HEK293 (cell line): ENCODE results near the gene SIGLEC15.

ENCODE experiments used
- CTCF ChIA-PET: fragments of 350-600 bp; formaldehyde crosslinking; extraction: SDS; loops from one replicate; lab custom pipeline; 2021; ENCODE audit warnings: antibody characterized with exemption; lab: Yijun Ruan, JAX
- POLR2A ChIA-PET: fragments of 300-600 bp; formaldehyde crosslinking; extraction: SDS; loops from one replicate; lab custom pipeline; 2020; ENCODE audit warnings: antibody characterized with exemption, inconsistent platforms; lab: Yijun Ruan, JAX
- H3K27ac ChIP-seq: fragments of 200-500 bp; sonication (Bioruptor generic); 2 replicates; pipeline ENCODE4 v1.5.1; 2014; ENCODE audit warnings: low read depth, low read length, control low read depth, inconsistent platforms; ENCODE audit errors: extremely low read depth
- H3K36me3 ChIP-seq, 2 experiments: fragments of 200-500 bp in 1 of 2; sonication (Bioruptor generic) in 1 of 2; 1 replicate in 1 of 2; 2 replicates in 1 of 2; pipeline ENCODE4 v1.5.1; 2014 to 2017; ENCODE audit warnings: inconsistent platforms in 2 of 2, low read length in 2 of 2; ENCODE audit not compliant: control insufficient read depth in 2 of 2, insufficient read depth in 1 of 2
- H3K4me1 ChIP-seq: fragments of 200-500 bp; sonication (Bioruptor generic); 2 replicates; pipeline ENCODE4 v1.5.1; 2014; ENCODE audit warnings: mild to moderate bottlenecking, low read length, inconsistent platforms; ENCODE audit not compliant: control insufficient read depth, insufficient read depth
- H3K4me3 ChIP-seq: 2 replicates; pipeline ENCODE4 v1.5.1; 2011; ENCODE audit warnings: low read depth, mild to moderate bottlenecking, control low read depth, low read length, moderate library complexity
- H3K9me3 ChIP-seq: fragments of 200-500 bp; sonication (Bioruptor generic); 2 replicates; pipeline ENCODE4 v1.5.1; 2014; ENCODE audit warnings: low read depth, low read length, inconsistent platforms; ENCODE audit not compliant: control insufficient read depth, insufficient read depth
- PBX3 ChIP-seq: sonication (generic); formaldehyde crosslinking; IDR thresholded peaks from 2 replicates; pipeline ENCODE4 v1.8.1; 2022; ENCODE audit warnings: mild to moderate bottlenecking, moderate library complexity, missing genetic modification reagents
- SCRT1 ChIP-seq: fragments of 450-650 bp; formaldehyde crosslinking; IDR thresholded peaks from 2 replicates; pipeline ENCODE4 v1.5.1; 2016; ENCODE audit warnings: missing biosample characterization, missing genetic modification characterization, borderline replicate concordance
- ZFP3 ChIP-seq: fragments of 450-650 bp; formaldehyde crosslinking; IDR thresholded peaks from 2 replicates; pipeline ENCODE4 v1.5.1; 2016; ENCODE audit warnings: low read depth, missing biosample characterization, missing genetic modification characterization
- ZNF362 ChIP-seq: fragments of 450-650 bp; formaldehyde crosslinking; IDR thresholded peaks from 2 replicates; pipeline ENCODE4 v1.5.1; 2016; ENCODE audit warnings: missing biosample characterization, missing genetic modification characterization
- ZNF394 ChIP-seq: fragments of 450-650 bp; formaldehyde crosslinking; IDR thresholded peaks from 2 replicates; pipeline ENCODE4 v1.5.1; 2016; ENCODE audit warnings: missing biosample characterization, missing genetic modification characterization, mild to moderate bottlenecking, moderate library complexity, borderline replicate concordance
- ZNF398 ChIP-seq: fragments of 450-650 bp; formaldehyde crosslinking; IDR thresholded peaks from 2 replicates; pipeline ENCODE4 v1.5.1; 2017; ENCODE audit warnings: missing biosample characterization, missing genetic modification characterization
- ZNF624 ChIP-seq: fragments of 450-650 bp; formaldehyde crosslinking; IDR thresholded peaks from 2 replicates; pipeline ENCODE4 v1.5.1; 2017; ENCODE audit warnings: missing biosample characterization, missing genetic modification characterization
- ZNF626 ChIP-seq: fragments of 450-650 bp; sonication (Bioruptor Pico); formaldehyde crosslinking; IDR thresholded peaks from 2 replicates; pipeline ENCODE4 v1.5.1; 2018; ENCODE audit warnings: missing biosample characterization, missing genetic modification characterization, inconsistent platforms
- ZNF701 ChIP-seq: fragments of 450-650 bp; formaldehyde crosslinking; IDR thresholded peaks from 2 replicates; pipeline ENCODE4 v1.5.1; 2016; ENCODE audit warnings: missing biosample characterization, missing genetic modification characterization
- TF ChIP-seq, protein P1 (sequence below): fragments of 450-650 bp; formaldehyde crosslinking; IDR thresholded peaks from 2 replicates; pipeline ENCODE4 v1.5.1; 2016; ENCODE audit warnings: missing biosample characterization, missing genetic modification characterization
- TF ChIP-seq, protein P2 (sequence below): fragments of 450-650 bp; formaldehyde crosslinking; IDR thresholded peaks from 2 replicates; pipeline ENCODE4 v1.5.1; 2017; ENCODE audit warnings: missing biosample characterization, missing genetic modification characterization
- TF ChIP-seq, protein P3 (sequence below): fragments of 450-650 bp; formaldehyde crosslinking; IDR thresholded peaks from 2 replicates; pipeline ENCODE4 v1.5.1; 2016; ENCODE audit warnings: missing biosample characterization, missing genetic modification characterization

SIGLEC15 gene

GRCh38 chr18:45788861-45789260 is 36.6 kb upstream of the SIGLEC15 start:
- TF ChIP-seq ZNF398 (tag by site-specific recombination) (no peak), ZNF701 (tag by site-specific recombination) (no peak), ZNF362 (tag by site-specific recombination) (no peak), PBX3 (no peak), SCRT1 (tag by site-specific recombination) (no peak), ZNF394 (tag by site-specific recombination) (no peak)
- TF ChIP-seq, protein P1, sequence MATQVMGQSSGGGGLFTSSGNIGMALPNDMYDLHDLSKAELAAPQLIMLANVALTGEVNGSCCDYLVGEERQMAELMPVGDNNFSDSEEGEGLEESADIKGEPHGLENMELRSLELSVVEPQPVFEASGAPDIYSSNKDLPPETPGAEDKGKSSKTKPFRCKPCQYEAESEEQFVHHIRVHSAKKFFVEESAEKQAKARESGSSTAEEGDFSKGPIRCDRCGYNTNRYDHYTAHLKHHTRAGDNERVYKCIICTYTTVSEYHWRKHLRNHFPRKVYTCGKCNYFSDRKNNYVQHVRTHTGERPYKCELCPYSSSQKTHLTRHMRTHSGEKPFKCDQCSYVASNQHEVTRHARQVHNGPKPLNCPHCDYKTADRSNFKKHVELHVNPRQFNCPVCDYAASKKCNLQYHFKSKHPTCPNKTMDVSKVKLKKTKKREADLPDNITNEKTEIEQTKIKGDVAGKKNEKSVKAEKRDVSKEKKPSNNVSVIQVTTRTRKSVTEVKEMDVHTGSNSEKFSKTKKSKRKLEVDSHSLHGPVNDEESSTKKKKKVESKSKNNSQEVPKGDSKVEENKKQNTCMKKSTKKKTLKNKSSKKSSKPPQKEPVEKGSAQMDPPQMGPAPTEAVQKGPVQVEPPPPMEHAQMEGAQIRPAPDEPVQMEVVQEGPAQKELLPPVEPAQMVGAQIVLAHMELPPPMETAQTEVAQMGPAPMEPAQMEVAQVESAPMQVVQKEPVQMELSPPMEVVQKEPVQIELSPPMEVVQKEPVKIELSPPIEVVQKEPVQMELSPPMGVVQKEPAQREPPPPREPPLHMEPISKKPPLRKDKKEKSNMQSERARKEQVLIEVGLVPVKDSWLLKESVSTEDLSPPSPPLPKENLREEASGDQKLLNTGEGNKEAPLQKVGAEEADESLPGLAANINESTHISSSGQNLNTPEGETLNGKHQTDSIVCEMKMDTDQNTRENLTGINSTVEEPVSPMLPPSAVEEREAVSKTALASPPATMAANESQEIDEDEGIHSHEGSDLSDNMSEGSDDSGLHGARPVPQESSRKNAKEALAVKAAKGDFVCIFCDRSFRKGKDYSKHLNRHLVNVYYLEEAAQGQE (tag by site-specific recombination) = no peak
- TF ChIP-seq, protein P2, sequence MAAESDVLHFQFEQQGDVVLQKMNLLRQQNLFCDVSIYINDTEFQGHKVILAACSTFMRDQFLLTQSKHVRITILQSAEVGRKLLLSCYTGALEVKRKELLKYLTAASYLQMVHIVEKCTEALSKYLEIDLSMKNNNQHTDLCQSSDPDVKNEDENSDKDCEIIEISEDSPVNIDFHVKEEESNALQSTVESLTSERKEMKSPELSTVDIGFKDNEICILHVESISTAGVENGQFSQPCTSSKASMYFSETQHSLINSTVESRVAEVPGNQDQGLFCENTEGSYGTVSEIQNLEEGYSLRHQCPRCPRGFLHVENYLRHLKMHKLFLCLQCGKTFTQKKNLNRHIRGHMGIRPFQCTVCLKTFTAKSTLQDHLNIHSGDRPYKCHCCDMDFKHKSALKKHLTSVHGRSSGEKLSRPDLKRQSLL (tag by site-specific recombination) = no peak
- TF ChIP-seq, protein P3, sequence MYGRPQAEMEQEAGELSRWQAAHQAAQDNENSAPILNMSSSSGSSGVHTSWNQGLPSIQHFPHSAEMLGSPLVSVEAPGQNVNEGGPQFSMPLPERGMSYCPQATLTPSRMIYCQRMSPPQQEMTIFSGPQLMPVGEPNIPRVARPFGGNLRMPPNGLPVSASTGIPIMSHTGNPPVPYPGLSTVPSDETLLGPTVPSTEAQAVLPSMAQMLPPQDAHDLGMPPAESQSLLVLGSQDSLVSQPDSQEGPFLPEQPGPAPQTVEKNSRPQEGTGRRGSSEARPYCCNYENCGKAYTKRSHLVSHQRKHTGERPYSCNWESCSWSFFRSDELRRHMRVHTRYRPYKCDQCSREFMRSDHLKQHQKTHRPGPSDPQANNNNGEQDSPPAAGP (tag by site-specific recombination) = no peak
- Histone ChIP-seq H3K27ac (no peak overlapping the region), H3K9me3 (no peaks in the 10 kb centered on the region), H3K4me3 (no peak overlapping the region), H3K4me1 (no peaks in the 10 kb centered on the region), H3K36me3 (no peaks in the 10 kb centered on the region; a peak in 1 of 3 replicates)
- CTCF ChIA-PET = interaction anchor here (0.7 to 0.9 kb wide), 2 partner anchors 60 to 1486 kb away, joined by 3 read pairs; no protein-coding TSS in a partner anchor
- POLR2A ChIA-PET = no interaction called here

- H3K9me3 ChIP-seq = no peaks in the 10 kb centered on the region
- H3K4me3 ChIP-seq = no peak overlapping the region
- no peak for TF ChIP-seq ZNF624 (tag by site-specific recombination)
- TF ChIP-seq ZFP3 (tag by site-specific recombination) = no peak
- TF ChIP-seq ZNF626 (tag by site-specific recombination) = no peak
- ChIA-PET POLR2A (interaction anchor here (0.6 kb wide), 1 partner anchor 176 kb away, joined by 4 read pairs; no protein-coding TSS in a partner anchor), CTCF (no interaction called here)
- no peaks in the 10 kb centered on the region for H3K4me1 ChIP-seq
- H3K36me3 ChIP-seq = no peaks in the 10 kb centered on the region
- no peak overlapping the region for H3K27ac ChIP-seq
Measured at GRCh38 chr18:45792506-45793263, 32.8 kb upstream of the SIGLEC15 start.
